NCI-H1048 (cell line): ENCODE results near the gene PLXNA4.

ENCODE experiments used
- DNase-seq: peaks from one replicate; lab custom pipeline; 2025; lab: John Stamatoyannopoulos, UW

Gene PLXNA4

GRCh38 chr7:132207211-132207610, 369.1 kb downstream of the PLXNA4 start:
- no peak for DNase-seq

- no peak for DNase-seq
Observed at GRCh38 chr7:132206594-132206993, 369.7 kb downstream of the PLXNA4 start.

DNA sequence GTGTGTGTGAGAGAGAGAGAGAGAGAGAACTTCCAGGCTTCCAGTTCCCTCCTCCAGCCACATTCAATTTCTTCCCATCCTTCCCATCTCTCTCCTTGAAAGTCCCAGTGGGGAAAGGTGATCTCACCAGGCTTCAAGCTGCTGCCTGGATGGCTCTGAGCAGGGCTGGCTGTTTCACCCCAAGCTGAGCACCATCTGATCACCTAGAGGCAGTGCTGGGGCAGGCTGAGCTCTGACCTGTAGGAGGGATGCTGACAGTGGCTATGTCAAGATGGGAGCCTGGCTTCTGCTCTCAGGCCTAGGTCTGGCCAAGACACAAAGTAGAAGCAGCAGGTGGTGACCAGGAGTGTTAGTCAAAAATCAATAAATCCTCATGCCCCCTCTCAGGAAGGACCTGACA, 370.8 kb downstream of the PLXNA4 start:
- no peak for DNase-seq

DNA sequence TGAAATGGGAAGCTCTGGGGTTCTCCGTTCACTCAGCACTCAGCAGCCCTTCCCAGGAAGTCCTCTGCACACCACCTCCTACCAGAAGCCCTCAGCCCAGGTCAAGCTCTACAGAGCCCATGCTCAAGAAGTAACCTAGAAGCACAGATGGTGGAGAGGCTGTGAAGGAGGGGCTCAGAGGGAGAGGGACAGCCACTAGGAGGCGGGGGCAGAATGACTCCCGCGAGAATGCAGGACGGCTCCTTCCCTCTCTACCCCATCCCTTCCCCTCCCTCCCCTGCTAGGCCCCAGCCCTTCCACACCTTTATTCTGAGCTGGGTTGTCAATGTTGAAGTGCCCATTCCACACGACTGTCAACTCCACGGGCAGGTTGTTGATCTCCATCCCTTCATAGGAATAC, 373.2 kb downstream of the PLXNA4 start:
- no peak for DNase-seq

- DNase-seq, result no peak
Observed at GRCh38 chr7:132202541-132202940, 373.7 kb downstream of the PLXNA4 start.

- no peak for DNase-seq
Observed at GRCh38 chr7:132200141-132200540, 376.1 kb downstream of the PLXNA4 start.

- no peak for DNase-seq
Observed at GRCh38 chr7:132199626-132200025, 376.6 kb downstream of the PLXNA4 start.

- DNase-seq, result no peak
Observed at GRCh38 chr7:132197772-132198171, 378.5 kb downstream of the PLXNA4 start.

DNA sequence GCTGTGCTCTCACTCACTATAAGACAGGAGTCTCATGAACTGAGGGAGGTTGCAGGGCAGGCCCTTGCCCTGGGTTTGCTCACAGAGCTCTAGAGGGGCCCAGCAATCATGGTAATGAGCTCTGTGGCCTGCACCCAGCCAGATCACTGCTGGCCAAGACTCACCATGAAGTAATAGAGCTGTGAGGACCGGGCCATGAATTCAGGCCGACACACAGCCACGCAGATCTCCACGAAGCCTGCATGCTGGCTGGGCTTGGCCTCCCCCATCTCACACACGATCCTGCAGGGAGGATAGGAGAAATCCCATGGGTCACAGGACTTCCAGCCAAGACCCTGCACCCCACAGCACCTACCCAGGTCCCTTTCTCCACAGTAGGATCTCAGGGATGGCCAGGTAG, 382.4 kb downstream of the PLXNA4 start:
- DNase-seq, result no peak

GRCh38 chr7:132192809-132193208, 383.5 kb downstream of the PLXNA4 start:
- DNase-seq, result no peak

DNA sequence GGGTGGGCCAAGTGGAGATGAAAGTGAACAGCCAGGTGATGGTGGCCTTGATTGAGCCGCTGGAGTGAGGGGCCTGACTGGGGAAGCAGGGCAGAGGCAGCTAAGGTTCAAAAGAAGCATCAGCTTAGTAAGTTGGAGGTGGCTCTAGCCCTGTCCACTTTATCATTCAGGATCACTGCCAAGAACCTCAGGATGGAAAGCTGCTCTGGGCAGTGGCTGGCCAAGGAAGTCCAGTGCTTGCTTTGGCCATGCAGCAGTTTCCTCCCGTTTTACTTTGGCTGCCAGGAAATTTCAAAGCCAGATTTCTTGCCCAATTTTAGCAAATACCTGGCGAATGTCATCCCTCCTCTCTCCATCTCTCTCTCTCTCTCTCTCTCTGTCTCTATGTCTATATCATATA, 384.9 kb downstream of the PLXNA4 start:
- DNase-seq, result no peak

DNA sequence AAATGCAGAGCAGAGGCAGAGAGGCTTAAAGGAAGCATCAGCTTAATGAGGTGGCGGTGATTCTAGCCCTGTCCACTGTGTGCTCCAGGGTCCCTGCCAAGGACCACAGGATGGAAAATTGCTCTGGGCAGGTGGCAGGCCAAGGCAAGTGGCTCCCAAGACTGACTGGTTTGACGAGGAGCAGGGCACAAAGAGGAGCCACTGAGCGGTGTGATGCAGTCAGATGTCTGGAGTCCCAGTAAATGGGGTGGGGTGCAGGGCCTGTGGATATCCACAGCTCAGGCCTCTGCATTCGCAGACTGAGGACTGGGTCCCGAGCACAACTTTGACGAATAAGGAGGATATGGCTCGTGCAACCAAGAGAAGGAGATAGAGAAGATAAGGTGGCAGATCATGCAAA, 385.6 kb downstream of the PLXNA4 start:
- no peak for DNase-seq

DNA sequence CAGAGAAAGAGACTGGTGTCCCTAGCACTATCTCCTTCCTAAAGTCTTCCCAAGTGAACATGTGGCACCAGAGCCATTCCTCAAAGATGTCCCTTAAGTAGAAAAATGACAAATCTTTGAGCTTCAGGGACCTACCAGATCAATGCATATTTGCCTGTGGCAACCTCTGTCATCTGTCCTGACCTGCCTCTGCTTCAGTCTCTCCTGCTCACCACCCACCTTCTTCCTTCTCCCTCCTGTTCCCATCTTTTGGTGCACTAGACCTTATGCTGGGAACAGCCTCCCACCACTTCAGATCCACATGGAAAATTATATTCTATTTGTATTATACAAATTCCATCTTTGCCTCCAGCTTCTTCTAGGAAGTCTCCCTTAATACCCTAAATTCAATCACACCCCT, 386.4 kb downstream of the PLXNA4 start:
- no peak for DNase-seq

DNA sequence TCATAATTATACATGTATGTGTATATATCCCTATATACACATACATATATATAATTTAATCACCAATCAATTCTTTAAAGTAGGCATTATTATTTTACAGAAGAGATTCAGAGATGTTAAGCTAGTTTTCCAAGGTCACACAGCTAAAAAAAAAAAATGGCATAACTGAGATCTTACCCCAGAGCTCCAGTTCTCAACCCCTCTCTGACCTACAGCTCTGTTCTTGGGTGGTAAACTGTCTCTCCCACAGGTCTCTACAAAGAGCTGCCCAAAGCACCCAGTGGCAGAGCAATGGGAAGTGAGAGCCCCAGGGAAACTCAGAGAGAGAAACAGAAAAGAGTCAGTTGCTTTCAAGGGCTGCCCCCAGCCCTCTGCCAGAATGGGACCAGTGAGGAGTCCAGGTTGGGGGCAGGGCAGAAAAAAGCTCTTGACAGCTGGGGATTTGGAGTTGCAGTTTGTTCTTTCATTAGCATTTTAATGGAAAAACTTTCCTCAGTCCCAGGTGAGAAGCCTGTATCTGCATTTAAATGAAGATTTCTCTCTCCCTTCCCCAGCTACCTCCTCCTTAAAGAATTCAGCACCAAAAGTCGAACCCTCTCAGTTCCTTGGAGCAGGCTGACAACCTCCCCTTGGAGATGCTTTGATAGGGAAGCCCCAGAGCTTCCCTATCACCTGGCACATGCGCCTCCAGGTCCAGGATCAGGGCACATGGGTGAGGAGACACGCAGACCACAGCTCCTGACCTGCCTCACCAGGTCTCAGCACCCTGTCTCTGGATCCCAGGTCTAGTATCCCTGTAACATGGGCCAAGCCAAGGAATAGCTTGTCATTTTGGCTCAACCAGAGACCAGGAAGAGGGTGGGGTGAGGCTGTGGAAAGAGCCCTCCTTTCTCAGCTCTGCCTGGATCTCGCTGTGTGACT, 388.1 kb downstream of the PLXNA4 start:
- DNase-seq, result no peak

GRCh38 chr7:132187391-132187790, 388.9 kb downstream of the PLXNA4 start:
- DNase-seq, result no peak

DNA sequence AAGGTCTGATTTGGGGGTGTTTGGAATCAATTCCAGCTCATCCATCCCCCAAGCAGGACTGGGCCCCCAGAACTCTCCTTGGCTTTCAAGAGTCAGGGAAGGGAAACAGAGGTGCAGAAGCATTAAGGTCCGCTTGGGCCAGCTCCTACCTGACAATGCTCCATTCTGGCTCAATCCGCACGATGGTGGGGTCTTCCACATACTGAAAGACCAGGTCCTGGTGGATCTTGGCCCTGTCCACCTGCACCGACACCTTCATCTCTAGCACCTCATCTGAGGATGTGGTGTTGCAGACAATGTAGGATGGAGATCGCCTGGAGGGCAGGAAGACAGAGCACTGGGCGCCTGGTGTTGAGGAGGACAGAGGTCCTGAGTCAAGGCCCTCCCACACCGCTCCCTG, 391.1 kb downstream of the PLXNA4 start:
- no peak for DNase-seq

GRCh38 chr7:132183781-132184380, 392.4 kb downstream of the PLXNA4 start:
- DNase-seq, result no peak

GRCh38 chr7:132182992-132183391, 393.3 kb downstream of the PLXNA4 start:
- DNase-seq, result no peak

DNA sequence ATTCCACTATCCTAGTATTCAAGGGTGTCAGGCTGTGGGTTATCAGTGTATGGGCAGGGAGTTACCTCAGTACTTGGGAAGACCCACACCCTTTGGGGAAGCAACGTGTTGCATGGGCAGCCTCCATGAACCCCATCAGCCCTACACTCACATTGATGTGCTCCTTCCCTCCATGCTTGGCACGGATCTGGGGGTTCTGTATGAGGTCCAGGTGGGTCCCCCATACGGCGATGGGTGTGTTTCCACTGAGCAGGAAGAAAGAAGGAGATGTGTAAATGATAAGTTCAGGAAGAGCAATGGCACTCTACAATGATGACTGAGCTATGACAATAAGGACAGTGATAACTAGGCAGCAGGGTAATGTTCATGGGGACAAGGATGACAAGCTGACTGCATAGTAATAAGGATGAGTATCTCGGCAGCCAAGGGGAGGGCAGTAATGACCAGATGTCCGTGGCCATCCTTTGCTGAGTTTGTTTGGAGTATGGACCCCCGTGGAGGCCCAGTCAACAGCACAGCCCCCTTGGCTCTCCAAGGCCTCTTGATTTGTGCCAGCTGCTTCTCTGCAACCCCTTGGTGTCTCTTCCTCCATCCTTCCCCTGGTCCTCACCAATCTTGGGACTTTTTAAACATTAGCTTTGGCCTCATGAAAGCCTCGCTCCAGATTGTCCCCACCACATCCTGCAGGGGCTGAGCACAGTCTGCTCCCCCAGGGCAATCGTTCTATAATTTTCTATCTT, 394.2 kb downstream of the PLXNA4 start:
- no peak for DNase-seq

DNA sequence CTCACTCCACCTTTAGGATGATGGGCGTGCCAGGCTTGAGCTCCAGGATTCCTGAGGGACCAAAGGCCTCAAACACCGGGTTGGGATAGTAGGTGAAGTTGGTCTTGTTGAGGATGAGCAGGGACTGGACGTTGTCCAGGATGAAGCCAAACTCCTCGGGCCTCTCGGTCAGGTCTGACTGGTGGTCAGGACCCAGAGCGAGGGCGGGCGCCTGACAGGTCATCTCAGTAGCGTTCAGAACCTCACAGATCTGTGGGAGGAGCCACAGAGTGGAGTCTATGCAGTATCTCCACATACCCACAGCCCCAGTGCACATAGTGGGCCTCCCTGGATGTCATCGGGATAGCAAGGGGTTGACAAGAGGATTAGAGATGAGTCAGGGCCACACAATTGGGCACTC, 394.9 kb downstream of the PLXNA4 start:
- DNase-seq, result no peak

GRCh38 chr7:132180481-132180880, 395.8 kb downstream of the PLXNA4 start:
- no peak for DNase-seq

DNA sequence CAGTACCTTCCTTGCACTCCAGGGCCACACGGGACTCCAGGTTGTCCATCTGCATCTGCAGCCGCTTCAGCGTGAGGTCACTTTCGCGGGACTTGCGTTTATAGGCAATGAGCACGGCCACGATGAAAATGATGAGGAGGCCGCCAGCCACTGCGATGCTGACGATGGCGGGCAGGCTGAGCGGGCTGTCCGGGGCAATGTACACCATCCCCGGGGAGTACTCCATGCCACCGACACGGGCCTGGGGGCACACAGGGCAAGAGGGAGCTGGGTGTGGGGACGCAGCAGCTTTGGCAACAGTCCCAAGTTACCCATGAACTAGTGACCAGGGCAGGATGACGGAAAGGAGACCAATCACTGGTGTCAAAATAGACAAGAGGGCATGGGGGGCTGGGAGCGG, 396.6 kb downstream of the PLXNA4 start:
- no peak for DNase-seq

DNA sequence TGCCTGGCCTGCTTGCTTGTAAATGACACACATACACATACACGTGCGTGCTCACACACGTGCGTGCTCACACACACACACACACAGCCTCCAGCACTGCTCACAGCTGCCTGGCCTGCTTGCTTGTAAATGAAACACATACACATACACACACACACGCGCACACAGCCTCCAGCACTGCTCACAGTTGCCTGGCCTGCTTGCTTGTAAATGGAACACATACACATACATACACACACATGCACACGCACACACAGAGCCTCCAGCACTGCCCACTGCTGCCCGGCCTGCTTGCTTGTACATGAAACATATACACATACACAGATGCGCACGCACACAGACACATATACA, 397.2 kb downstream of the PLXNA4 start:
- DNase-seq, result no peak
